GM06990 (cell line): ENCODE results near the gene SPIB.

Source experiments
- DNase-seq: peaks from one replicate; pipeline ENCODE4 v3.0.0-alpha.2; 2011; ENCODE audit not compliant: insufficient read length; ENCODE audit errors: extremely low read depth
- H3K27me3 ChIP-seq: replicated peaks from 2 replicates; pipeline ENCODE4 v1.6.0; 2011; ENCODE audit warnings: low read length; ENCODE audit not compliant: control insufficient read depth, insufficient read depth
- H3K36me3 ChIP-seq: 2 replicates; pipeline ENCODE4 v1.5.1; 2011; ENCODE audit warnings: low read length; ENCODE audit not compliant: control insufficient read depth, insufficient read depth
- H3K4me3 ChIP-seq: replicated peaks from 2 replicates; pipeline ENCODE4 v1.5.1; 2011; ENCODE audit warnings: low read depth, mild to moderate bottlenecking, control low read depth, low read length
- TF ChIP-seq, protein P1 (sequence below): IDR thresholded peaks from 2 replicates; pipeline ENCODE4 v1.5.1; 2011; ENCODE audit warnings: low read length, control low read depth, mild to moderate bottlenecking, inconsistent platforms; ENCODE audit not compliant: insufficient read depth, poor library complexity, severe bottlenecking

Gene SPIB

DNA sequence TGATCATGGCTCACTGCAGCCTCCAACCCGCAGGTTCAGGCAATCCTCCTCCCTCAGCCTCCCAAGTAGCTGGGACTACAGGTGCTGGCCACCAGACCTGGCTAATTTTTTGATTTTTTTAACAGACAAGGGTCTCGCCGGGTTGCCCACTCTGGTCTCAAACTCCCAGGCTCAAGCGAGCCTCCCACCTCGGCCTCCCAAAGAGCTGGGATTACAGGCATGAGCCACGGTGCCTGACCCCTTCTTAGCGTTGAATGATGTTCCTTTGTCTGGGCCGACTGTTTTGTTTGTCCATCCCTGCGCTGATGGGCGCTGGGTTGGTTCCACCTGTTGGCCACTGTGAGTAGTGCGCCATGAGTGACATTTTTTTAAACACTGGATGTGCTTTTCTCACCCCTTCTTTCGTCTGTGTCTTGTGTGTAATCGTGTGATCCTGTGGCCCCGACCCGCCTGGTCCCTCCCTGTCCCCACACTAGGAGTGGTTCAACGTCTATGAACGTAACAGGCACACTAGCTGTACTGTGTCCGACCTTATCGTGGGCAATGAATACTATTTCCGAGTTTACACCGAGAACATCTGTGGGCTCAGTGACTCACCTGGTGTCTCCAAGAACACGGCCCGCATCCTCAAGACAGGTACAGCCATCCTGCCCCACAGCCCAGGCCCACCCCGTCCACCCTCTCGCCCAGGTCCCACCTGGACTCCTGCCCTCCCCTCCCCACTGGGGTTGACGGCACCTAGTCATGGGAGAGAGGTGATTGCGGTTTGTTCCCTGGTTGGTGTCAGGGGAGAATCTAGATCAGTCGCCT, 42.5 kb downstream of the SPIB start:
- TF ChIP-seq, protein P1, sequence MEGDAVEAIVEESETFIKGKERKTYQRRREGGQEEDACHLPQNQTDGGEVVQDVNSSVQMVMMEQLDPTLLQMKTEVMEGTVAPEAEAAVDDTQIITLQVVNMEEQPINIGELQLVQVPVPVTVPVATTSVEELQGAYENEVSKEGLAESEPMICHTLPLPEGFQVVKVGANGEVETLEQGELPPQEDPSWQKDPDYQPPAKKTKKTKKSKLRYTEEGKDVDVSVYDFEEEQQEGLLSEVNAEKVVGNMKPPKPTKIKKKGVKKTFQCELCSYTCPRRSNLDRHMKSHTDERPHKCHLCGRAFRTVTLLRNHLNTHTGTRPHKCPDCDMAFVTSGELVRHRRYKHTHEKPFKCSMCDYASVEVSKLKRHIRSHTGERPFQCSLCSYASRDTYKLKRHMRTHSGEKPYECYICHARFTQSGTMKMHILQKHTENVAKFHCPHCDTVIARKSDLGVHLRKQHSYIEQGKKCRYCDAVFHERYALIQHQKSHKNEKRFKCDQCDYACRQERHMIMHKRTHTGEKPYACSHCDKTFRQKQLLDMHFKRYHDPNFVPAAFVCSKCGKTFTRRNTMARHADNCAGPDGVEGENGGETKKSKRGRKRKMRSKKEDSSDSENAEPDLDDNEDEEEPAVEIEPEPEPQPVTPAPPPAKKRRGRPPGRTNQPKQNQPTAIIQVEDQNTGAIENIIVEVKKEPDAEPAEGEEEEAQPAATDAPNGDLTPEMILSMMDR = peak; percentile 83
- peak; percentile 73 for DNase-seq
- no peak overlapping the region for H3K4me3 ChIP-seq

DNA sequence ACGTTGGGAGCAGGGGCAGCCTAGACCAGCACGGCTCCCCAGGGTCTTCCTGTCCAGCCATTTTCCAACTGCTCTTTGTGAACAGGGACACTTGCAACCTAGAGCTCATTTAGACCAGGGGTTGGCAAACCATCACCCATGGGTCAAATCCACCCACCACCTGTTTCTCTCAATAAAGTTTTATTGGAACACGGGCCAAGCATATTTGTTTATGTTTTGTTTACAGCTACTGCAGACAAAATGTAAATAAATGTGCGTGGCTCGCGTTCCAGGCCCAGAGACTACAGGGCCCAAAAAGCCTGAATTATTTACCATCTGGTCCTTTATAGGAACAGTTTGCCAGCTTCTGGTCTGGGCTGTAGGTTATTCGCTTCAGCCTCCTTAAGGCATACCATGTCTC, 44.2 kb downstream of the SPIB start:
- H3K36me3 ChIP-seq = no peaks in the 10 kb centered on the region
- H3K4me3 ChIP-seq = no peak overlapping the region
- TF ChIP-seq, protein P1 = no peak
- DNase-seq = no peak
- no peaks in the 10 kb centered on the region for H3K27me3 ChIP-seq

More for the DNA sequence above, 42.5 kb downstream of the SPIB start:
- H3K27me3 ChIP-seq = no peaks in the 10 kb centered on the region
- no peaks in the 10 kb centered on the region for H3K36me3 ChIP-seq

DNA sequence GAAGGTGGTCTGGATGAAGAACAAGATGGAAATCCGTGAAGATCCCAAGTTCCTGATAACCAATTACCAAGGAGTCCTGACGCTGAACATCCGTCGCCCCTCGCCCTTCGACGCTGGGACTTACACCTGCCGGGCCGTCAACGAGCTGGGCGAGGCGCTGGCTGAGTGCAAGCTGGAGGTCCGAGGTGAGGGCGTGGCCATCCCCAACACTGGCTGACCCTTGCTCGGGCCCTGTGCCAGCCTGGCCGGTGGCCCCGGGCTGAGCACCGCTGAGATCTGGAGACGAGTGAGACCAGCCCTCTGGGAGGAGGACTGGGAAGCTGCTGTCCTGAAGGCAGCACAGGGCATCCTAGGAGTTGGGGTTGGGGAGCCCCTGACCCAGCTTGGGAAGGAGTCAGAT, 45.6 kb downstream of the SPIB start:
- H3K36me3 ChIP-seq = no peaks in the 10 kb centered on the region
- H3K27me3 ChIP-seq = no peaks in the 10 kb centered on the region; the same call in 1 of the 2 replicates
- TF ChIP-seq, protein P1 = no peak
- DNase-seq = no peak
- H3K4me3 ChIP-seq = no peak overlapping the region

DNA sequence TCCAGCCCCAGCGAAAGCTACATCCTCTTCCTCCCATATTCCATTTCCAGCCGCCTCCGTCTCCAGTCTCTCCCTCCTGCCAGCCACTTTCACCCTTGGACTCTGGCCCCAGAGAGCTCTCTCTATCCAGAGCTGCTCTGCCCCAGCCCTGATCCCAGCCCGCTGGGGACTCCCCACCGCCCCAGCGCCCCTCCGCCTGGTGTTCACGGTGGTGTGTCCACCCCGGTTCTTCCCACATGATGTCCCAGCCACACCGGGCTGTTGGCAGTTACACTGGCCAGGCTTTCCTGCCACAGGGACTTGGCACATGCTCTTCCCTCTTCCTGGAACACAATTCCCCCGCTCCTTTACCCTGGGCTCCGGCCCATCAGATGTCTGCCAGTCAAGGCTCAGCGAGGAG, 46.3 kb downstream of the SPIB start:
- Histone ChIP-seq H3K4me3 (no peak overlapping the region), H3K36me3 (no peaks in the 10 kb centered on the region), H3K27me3 (no peaks in the 10 kb centered on the region; the same call in 1 of the 2 replicates)
- TF ChIP-seq, protein P1 = no peak
- no peak for DNase-seq

DNA sequence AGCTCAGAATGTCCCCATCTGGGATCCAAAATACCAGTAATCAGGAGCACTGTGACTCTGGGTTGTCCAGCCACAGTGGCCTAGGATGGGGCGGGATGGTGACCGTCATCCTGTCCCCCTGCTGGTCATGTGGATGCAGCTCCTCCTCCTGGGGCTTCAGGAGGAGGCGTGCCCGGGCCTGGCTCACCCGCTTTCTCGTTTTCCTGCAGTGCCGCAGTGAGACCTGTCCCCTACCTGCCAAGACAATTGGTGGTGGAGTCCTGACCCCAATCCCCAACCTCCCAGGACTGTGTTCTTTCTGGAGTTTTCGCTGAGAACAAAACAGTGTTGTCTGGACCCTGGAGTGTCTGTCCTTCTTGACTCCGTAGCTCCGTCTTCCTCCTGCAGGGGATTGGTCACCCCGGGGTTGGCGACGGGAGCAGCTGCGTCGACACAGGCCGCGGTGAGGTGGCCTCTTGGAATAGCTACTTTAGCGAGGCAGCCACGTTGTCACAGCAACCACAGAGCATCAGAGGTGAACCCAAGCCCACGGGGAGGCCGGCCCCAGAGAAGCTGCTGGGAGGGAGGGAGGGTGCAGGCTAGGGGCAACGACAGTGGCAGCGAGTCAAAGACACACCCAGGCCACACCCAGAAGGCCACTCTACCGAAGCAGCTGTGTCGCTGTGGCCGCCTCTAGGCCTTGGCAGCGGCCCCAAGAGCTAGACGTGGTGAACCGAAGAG, 47.4 kb downstream of the SPIB start:
- TF ChIP-seq, protein P1 = no peak
- Histone ChIP-seq H3K36me3 (no peaks in the 10 kb centered on the region), H3K4me3 (no peak overlapping the region), H3K27me3 (no peaks in the 10 kb centered on the region; the same call in 1 of the 2 replicates)
- no peak for DNase-seq
